Smooth muscle cell (in vitro differentiated cells): ENCODE results near the gene RBP7. TPM values are rescaled to one million over a fixed set of nuclear protein-coding genes. Genes with fewer than 3 reads are reported as not detected.

Experiments
- DNase-seq: peaks from one replicate; lab custom pipeline; 2025; ENCODE audit not compliant: unreplicated experiment; lab: John Stamatoyannopoulos, UW
- H2AFZ ChIP-seq: fragments of 200-600 bp; sonication (generic); 2 replicates; pipeline ENCODE4 v1.6.0; 2016; ENCODE audit warnings: antibody characterized with exemption, low read depth, mild to moderate bottlenecking
- H3F3A ChIP-seq: fragments of 200-600 bp; sonication (generic); 2 replicates; pipeline ENCODE4 v1.6.0; 2017; ENCODE audit warnings: antibody characterized with exemption, low read depth
- H3K27ac ChIP-seq: fragments of 200-600 bp; sonication (generic); 2 replicates; pipeline ENCODE4 v1.5.1; 2016; ENCODE audit warnings: low read depth, mild to moderate bottlenecking
- H3K27me3 ChIP-seq: fragments of 200-600 bp; sonication (generic); 2 replicates; pipeline ENCODE4 v1.6.1; 2016; ENCODE audit warnings: low read depth, mild to moderate bottlenecking
- H3K36me3 ChIP-seq: fragments of 200-600 bp; sonication (generic); 2 replicates; pipeline ENCODE4 v1.5.1; 2016; ENCODE audit warnings: low read depth
- H3K4me1 ChIP-seq: fragments of 200-600 bp; sonication (generic); 2 replicates; pipeline ENCODE4 v1.5.1; 2016; ENCODE audit warnings: low read depth
- H3K4me2 ChIP-seq: fragments of 200-600 bp; sonication (generic); 2 replicates; pipeline ENCODE4 v1.6.0; 2016; ENCODE audit warnings: mild to moderate bottlenecking
- H3K4me3 ChIP-seq: fragments of 200-600 bp; sonication (generic); 2 replicates; pipeline ENCODE4 v1.5.1; 2016; ENCODE audit warnings: mild to moderate bottlenecking
- H3K79me2 ChIP-seq: fragments of 200-600 bp; sonication (generic); 2 replicates; pipeline ENCODE4 v1.6.0; 2016; ENCODE audit warnings: low read depth, mild to moderate bottlenecking
- H3K9ac ChIP-seq: fragments of 200-600 bp; sonication (generic); 2 replicates; pipeline ENCODE4 v1.6.0; 2016; ENCODE audit warnings: low read depth
- H3K9me3 ChIP-seq: fragments of 200-600 bp; sonication (generic); replicated peaks from 2 replicates; pipeline ENCODE4 v1.5.1; 2016; ENCODE audit warnings: low read depth
- H4K20me1 ChIP-seq: fragments of 200-600 bp; sonication (generic); 2 replicates; pipeline ENCODE4 v1.6.0; 2016; ENCODE audit warnings: low read depth
- WGBS: methylation state at CpG from one replicate; pipeline ENCODE4 v1.1.7; 2016; ENCODE audit warnings: low lambda C conversion rate; 5-methylcytosine and 5-hydroxymethylcytosine counted together
- polyA plus RNA-seq: library from polyadenylated mRNA; unstranded; fragments of >200 nt; fragmentation: Nextera tagmentation; extraction: Ambion mirVana; gene quantifications from 2 replicates; pipeline ENCODE4 v1.2.1, GENCODE V29; 2016
- total RNA-seq: library from RNA; depleted of rRNA; stranded (reverse); fragments of >200 nt; gene quantifications from 2 replicates; pipeline ENCODE4 v1.2.3, GENCODE V29; 2014
- TF ChIP-seq, protein P1 (sequence below): fragments of 200-600 bp; sonication (generic); IDR thresholded peaks from 2 replicates; pipeline ENCODE4 v1.5.1; 2017; ENCODE audit warnings: borderline replicate concordance, mild to moderate bottlenecking, antibody characterized with exemption; ENCODE audit not compliant: insufficient read depth, poor library complexity, severe bottlenecking

RBP7 gene
- total and polyA plus RNA-seq, 2 experiments from 2014 or later = 0.45 TPM; not detected in 1

DNA sequence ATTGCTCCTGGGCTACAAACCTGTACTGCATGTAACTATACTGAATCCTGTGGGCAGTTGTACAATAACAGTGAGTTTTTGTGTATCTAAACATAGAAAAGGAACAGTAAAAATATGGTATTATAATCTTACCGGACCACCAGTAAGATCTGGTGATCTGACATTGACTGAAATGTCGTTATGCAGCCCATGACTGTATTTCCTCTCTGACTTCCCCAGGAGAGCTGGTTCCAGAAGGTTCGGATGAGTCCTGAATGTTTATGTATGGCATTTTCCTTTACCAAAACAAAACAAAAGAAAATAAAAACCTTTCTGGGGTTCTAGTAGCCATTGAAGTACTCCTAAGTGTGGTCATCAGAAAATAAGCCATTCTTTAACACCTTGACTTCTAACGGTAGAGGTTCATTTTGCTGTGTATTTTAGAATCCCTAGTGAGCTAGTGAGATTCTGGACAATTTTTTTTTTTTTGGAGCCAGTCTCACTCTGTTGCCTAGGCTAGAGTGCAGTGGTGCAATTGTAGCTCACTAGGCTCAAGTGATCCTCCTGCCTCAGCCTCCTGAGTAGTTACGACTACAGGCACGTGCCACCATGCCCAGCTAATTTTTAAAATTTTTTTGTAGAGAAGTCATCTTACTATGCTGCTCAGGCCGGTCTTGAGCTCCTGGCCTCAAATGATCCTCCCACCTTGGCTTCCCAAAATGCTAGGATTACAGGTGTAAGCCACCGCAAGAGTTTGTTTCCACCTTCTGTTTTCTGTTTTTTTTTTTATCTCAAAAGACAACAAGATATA, 63.5 kb downstream of the RBP7 start:
- Histone ChIP-seq H3K4me1 (peaks cover 10% of the 10 kb centered on the region), H3K79me2 (peaks cover 82% of the 10 kb centered on the region), H3K9me3 (no peaks in the 10 kb centered on the region), H3K9ac (no peak overlapping the region), H4K20me1 (peaks cover 10% of the 10 kb centered on the region), H3K27ac (no peak overlapping the region), H3K27me3 (no peaks in the 10 kb centered on the region), H3K36me3 (no peaks in the 10 kb centered on the region), H2AFZ (no peak overlapping the region), H3F3A (peaks cover 4% of the 10 kb centered on the region), H3K4me2 (no peak overlapping the region), H3K4me3 (no peak overlapping the region)
- no peak for DNase-seq
- 88% methylated on average over 8 of the region's 8 CpGs for WGBS
- TF ChIP-seq, protein P1, sequence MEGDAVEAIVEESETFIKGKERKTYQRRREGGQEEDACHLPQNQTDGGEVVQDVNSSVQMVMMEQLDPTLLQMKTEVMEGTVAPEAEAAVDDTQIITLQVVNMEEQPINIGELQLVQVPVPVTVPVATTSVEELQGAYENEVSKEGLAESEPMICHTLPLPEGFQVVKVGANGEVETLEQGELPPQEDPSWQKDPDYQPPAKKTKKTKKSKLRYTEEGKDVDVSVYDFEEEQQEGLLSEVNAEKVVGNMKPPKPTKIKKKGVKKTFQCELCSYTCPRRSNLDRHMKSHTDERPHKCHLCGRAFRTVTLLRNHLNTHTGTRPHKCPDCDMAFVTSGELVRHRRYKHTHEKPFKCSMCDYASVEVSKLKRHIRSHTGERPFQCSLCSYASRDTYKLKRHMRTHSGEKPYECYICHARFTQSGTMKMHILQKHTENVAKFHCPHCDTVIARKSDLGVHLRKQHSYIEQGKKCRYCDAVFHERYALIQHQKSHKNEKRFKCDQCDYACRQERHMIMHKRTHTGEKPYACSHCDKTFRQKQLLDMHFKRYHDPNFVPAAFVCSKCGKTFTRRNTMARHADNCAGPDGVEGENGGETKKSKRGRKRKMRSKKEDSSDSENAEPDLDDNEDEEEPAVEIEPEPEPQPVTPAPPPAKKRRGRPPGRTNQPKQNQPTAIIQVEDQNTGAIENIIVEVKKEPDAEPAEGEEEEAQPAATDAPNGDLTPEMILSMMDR = no peak

DNA sequence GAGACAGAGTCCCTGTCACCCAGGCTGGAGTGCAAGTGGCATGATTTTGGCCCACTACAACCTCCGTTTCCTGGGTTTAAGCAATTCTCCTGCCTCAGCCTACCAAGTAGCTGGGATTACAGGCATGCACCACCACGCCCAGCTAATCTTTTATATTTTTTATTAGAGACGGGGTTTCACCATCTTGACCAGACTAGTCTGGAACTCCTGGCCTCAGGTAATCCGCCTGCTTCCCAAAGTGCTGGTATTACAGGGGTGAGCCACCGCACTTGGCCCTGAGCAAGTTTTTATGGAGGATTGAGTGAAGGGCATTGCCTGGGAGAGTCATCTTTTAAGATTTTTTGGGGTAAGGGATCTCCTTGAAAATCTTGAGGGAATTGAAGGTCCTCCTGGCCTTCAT, 64.2 kb downstream of the RBP7 start:
- no peak overlapping the region for H3K27ac ChIP-seq
- TF ChIP-seq, protein P1 = no peak

DNA sequence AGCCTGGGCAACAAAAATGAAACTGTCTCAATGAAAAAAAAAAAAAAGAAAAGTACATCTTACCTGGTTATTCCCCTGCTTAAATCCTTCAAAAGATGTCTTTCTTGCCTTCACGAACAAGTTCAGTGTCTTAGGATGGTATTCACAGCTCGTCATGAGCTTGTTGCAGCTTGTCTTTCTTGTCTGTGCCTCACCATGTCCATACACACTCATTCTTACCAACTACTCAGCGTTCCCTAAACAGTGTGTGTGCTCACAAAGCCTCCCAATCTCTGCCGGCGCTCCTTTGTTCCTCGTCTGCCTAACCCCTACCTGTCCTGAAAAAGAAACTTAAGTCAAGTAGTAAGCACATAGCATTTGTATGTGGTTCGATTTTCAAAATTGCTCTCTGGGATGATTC, 66.8 kb downstream of the RBP7 start:
- Histone ChIP-seq H3K27me3 (no peaks in the 10 kb centered on the region), H3K9me3 (no peaks in the 10 kb centered on the region), H3K4me3 (no peak overlapping the region), H3K36me3 (no peaks in the 10 kb centered on the region), H3K4me2 (peak overlapping the region; percentile 20), H3K27ac (peak overlapping the region; percentile 82), H4K20me1 (peaks cover 8% of the 10 kb centered on the region), H3K9ac (peak overlapping the region; percentile 36), H3K4me1 (peaks cover 3% of the 10 kb centered on the region), H3F3A (no peaks in the 10 kb centered on the region), H3K79me2 (peaks cover 73% of the 10 kb centered on the region), H2AFZ (no peak overlapping the region)
- DNase-seq = no peak
- WGBS = 74% methylated on average over 7 of the region's 7 CpGs
- TF ChIP-seq, protein P1 = no peak

More for the DNA sequence above, 64.2 kb downstream of the RBP7 start:
- no peaks in the 10 kb centered on the region for H3K36me3 ChIP-seq
- H2AFZ ChIP-seq = no peak overlapping the region
- peaks cover 5% of the 10 kb centered on the region for H3K4me1 ChIP-seq
- H3K4me2 ChIP-seq = no peak overlapping the region
- no peak overlapping the region for H3K4me3 ChIP-seq
- H3F3A ChIP-seq = no peaks in the 10 kb centered on the region
- DNase-seq = no peak
- H4K20me1 ChIP-seq = peaks cover 6% of the 10 kb centered on the region
- no peaks in the 10 kb centered on the region for H3K9me3 ChIP-seq
- H3K9ac ChIP-seq = no peak overlapping the region
- peaks cover 86% of the 10 kb centered on the region for H3K79me2 ChIP-seq
- WGBS = 95% methylated on average over 5 of the region's 5 CpGs
- no peaks in the 10 kb centered on the region for H3K27me3 ChIP-seq
